Astrocyte of the cerebellum (primary cell): ENCODE results near the gene RBM19.

ENCODE experiments used
- DNase-seq: peaks from one replicate; pipeline ENCODE4 v3.0.0-alpha.2; 2011; ENCODE audit warnings: low read depth
- H3K4me3 ChIP-seq: 2 replicates; pipeline ENCODE4 v1.5.1; 2011; ENCODE audit warnings: mild to moderate bottlenecking, low read depth, low read length, moderate library complexity
- in situ Hi-C: cut with HindIII; loops from 2 replicates; pipeline ENCODE4 v1.10.0; 2017; ENCODE audit warnings: low sequenced_read_pairs
- TF ChIP-seq, protein P1 (sequence below): IDR thresholded peaks from 2 replicates; pipeline ENCODE4 v1.5.1; 2012; ENCODE audit warnings: low read length, low read depth, moderate library complexity, mild to moderate bottlenecking; ENCODE audit errors: missing control alignments

The RBM19 gene

DNA sequence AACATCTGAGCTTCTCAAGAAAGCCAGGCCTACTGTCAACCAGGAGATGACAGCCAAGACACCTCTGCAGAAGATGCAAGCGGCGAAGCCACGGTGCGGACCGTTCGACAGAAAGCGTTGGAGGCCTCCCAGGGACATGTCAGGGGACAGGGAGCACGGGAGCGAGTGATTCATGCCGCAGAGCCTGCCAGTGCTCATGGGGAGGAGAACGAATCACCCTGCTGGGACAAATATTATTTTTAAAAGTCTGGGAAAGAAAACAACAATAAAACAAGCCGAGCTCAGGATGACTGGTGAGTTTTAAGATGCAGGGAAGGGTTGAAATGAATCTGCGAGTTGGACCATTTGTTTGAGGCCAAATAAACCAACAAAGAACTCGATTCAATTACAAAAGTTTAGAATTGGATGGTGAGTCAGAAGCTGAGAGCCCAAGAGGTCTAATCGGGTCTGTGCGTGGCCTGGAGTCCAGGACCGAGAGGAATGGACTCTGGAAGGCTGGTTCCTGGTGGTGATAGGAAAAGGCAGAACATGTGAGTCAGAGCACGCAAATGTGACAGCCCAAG is 91.0 kb downstream of the RBM19 start:
- DNase-seq: peak; percentile 39
- TF ChIP-seq, protein P1, sequence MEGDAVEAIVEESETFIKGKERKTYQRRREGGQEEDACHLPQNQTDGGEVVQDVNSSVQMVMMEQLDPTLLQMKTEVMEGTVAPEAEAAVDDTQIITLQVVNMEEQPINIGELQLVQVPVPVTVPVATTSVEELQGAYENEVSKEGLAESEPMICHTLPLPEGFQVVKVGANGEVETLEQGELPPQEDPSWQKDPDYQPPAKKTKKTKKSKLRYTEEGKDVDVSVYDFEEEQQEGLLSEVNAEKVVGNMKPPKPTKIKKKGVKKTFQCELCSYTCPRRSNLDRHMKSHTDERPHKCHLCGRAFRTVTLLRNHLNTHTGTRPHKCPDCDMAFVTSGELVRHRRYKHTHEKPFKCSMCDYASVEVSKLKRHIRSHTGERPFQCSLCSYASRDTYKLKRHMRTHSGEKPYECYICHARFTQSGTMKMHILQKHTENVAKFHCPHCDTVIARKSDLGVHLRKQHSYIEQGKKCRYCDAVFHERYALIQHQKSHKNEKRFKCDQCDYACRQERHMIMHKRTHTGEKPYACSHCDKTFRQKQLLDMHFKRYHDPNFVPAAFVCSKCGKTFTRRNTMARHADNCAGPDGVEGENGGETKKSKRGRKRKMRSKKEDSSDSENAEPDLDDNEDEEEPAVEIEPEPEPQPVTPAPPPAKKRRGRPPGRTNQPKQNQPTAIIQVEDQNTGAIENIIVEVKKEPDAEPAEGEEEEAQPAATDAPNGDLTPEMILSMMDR: no peak
- in situ Hi-C loops: no loop called here
- H3K4me3 ChIP-seq: no peak overlapping the region

DNA sequence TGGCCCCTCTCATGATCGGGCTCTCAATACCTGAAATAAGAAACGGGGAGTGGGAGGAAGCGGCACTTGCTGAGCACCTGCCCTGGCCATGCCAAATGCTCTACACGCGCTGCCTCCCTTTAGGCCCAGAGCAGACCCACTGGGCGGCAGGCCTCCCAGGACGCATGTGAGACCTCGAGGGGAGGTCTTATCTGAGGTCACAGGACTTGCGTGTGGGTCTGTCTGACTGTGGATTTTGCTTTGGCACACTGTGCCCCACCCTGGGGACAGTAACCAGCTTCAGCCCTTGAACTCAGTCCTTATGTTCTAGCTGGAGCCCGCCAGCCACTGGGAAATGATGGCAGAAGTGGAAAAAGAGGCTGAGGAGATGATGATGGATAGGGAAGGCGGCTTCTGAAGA is 91.8 kb downstream of the RBM19 start:
- no peak for DNase-seq
- no peak overlapping the region for H3K4me3 ChIP-seq
- TF ChIP-seq, protein P1: no peak
- in situ Hi-C loops: no loop called here

DNA sequence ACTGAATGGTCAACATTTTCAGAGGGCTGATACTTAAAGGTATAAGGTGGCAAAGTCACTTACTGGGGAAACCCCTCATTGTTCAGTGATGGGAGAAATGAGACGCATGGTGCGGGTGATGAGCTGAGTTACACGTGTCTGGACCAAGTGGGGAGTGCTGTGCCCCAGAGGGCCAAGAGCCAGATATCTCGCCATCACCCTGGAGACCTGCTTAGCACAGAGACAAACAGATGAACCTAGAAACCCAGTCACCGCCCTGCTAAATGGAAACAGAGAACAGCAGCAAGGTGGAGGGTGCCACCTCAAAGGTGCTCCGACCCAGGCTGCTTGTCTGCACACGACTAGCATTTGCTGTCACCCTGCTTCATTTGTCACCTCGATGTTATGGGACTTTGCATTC is 92.4 kb downstream of the RBM19 start:
- in situ Hi-C loops: no loop called here
- TF ChIP-seq, protein P1: no peak
- no peak for DNase-seq
- H3K4me3 ChIP-seq: no peak overlapping the region

DNA sequence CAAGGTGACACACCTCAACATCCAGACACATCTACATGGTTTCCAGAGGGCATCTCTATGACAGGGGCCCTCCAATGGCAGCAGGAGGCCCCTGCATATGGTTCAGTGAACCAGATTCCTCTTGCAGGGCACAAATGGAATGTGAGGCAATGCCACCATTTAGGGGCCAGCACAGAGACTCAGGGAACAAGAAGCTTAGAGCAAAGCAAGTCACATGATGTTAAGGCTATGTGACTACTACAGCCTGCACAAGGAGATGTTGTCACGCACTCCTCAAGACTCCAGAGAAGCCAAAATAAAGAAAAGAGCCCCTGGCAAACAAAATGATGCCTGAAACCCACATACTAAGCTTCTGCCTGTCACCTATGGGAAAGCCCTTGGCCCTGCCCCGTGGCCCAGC is 95.2 kb downstream of the RBM19 start:
- TF ChIP-seq, protein P1: no peak
- in situ Hi-C loops: no loop called here
- no peak overlapping the region for H3K4me3 ChIP-seq
- DNase-seq: no peak

DNA sequence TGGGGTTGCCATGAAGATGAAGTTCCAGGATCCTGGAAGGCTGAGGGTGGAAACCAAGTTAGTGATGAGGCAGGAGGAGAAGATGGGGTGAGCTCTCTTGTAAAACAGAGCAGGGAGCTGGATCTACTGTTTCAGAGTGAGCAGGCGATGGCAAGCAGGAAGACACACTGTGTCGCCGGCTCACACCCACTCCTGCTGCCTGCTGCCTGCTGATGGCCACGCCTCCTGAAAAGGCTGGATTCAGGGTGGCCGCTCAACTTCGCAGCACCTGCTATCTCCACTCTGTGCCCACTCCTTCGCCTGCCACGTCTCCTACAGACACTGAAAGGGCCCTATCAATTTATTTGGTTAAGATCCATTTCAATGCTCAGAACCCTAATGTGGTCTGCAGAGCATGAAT is 96.1 kb downstream of the RBM19 start:
- no peak overlapping the region for H3K4me3 ChIP-seq
- DNase-seq: no peak
- TF ChIP-seq, protein P1: no peak
- in situ Hi-C loops: no loop called here

DNA sequence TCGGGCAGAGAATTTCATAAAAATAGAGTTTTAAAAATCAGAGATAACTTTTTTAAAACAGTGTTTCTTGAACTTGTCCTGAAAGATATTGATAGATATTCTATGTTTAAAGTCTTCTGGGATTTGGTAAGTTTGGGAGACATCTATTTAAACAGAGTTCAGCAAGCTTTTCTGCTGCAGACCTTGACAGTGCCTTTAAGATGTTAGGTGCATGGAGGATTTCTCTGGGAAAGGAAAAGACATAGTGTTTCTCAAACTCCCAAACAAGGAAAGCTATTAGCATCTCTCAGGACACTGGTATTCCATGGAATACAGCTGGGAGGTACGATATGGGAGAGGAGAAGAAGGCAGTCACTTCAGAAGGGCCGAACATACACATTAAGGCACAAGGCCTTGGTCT is 97.8 kb downstream of the RBM19 start:
- TF ChIP-seq, protein P1: no peak
- in situ Hi-C loops: no loop called here
- no peak overlapping the region for H3K4me3 ChIP-seq
- no peak for DNase-seq

DNA sequence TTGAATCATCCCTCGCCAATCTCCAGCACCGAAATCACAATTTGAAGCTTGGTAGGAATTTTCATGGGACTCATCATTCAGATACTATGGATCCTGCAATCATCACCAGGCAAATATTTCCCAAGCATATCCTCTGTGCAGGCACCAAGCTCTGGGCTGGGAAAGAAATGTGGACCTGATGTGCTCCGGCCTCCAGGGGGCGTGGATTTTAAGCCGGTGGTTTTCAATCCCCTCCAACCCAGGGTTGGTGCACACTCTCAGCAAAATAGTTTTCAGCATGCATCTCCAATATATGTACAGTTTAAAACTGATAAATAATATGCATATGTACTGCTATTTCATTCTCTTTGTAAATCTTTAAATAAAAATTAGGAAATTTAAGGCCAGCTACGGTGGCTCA is 98.9 kb downstream of the RBM19 start:
- H3K4me3 ChIP-seq: no peak overlapping the region
- in situ Hi-C loops: no loop called here
- DNase-seq: no peak
- TF ChIP-seq, protein P1: peak; percentile 58
